Measurements from ENCODE around the gene USO1.

The USO1 gene

DNA sequence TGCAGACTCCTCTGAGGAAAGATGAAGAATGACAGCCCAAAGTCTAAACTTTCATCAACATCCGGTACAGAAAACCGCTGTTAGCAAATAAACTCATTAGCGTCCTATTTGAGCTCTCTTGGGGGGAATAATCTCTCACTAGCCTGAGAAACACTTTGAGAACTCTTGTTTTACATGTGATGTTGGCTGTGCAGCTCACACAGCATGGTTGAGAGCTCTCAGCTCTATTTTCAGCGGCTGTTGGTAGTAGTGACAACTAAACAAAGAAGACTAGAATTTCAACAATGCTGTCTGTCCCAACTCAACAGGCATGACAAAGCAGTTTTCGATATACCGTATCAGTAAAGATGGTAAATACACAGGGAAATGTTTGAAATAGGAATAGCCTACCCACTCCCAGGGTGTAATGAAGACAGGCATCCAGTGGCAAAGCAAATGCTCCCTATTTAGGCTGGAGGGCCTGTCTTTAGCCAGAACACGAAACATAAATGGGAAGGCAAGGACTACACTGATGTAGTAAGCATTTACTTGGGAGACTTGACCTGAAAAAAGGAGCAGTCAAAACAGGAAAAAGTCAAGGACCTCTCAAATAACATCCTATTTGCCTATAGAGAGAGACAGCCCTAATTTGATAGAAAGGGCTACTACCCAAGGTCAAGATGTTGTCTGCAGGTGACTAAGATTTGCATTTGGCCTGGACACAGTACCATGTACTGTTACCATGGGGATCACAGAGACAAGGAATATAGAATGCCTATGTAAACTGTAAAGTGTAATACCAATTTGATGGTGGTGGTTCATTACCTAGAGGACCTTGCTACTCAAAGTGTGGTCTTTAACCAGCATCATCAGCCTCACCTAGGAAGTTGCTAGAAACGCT, 117.5 kb downstream of the USO1 start:
- peak; percentile 45 for DNase-seq (ENCODE audit: low read depth, low spot score)

DNA sequence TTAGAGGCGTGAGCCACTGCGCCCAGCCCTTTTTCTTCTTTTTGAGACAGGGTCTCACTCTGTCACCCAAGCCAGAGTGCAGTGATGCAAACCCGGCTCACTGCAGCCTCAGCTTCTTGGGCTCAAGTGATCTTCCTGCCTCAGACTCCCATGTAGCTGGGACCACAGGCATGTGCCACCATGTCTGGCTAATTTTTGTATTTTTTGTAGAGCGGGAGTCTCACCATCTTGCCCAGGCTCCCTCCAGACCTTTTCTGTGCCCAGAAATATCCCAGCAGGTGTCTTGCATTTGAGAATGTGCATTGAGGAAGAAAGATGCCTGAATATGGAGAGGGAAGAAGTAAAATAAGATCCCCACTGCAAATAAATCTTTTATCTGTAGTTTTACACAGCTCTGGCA, 119.2 kb downstream of the USO1 start:
- DNase-seq (ENCODE audit: low read depth, low spot score) = peak; percentile 21

DNA sequence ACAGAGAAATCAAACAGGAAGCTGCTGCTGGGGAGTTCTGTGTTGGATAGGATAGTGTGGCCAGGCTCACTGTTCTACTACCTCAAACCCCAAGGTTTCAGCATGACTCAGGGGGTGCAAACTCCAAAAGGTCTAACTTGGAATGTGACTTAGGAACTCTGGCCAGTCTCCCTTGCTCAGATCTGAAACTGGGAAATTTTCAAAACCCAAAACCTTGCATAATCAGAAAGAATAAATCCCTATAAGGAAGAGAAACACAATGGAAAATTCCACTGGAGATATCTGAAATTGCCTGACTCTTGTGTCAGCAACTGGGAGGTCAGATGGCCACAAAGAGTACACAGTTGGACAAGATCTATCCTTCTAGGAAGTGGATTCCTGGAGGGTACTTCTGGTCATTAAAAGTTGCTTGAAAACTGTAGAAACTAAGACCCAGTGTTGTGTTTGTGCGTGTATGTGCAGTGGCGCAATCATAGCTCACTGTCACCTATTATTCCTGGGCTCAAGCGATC, 119.8 kb downstream of the USO1 start:
- DNase-seq (ENCODE audit: low read depth, low spot score) = peak; percentile 87

DNA sequence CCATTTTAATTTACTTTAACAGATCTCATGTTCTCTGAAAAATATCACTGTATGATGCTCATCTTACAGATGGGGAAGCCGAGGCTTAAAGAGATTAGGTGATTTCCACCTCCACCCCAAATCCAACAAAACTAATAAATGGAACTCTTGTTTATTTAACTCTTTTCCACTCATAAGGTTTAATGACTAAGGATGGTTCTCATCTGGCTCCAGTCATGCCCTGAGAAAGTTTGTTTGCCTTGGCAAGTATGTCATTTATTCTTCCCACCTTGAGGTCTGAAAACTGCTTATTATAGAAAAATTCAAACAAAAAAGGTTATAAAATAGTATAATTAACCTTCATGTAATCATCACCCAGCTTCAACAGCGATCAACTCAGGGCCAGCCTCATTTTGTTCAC, 121.6 kb downstream of the USO1 start:
- peak; percentile 37 for DNase-seq (ENCODE audit: low read depth, low spot score)

GRCh38 chr4:75848171-75848760, 123.9 kb downstream of the USO1 start:
- DNase-seq (ENCODE audit: low read depth, low spot score) = peak; percentile 92

DNA sequence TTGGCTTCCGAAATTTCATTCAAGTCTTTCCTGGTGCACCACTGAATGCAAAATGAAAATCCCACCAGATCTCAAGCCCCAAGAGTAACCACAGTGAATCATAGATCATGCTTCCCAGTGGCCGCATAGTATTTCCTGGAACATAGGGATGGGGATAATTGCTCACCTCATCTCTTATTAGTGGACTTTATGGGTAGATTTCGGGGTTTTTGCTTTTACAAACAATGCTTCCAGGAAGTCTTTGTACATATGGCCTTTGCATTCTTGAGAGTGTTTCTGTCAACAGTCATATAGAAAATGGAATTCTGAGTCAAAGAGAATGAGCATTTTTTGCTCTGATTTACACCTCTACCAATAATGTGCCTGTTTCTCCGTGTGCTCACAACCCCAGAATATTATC, 124.5 kb downstream of the USO1 start:
- peak; percentile 52 for DNase-seq (ENCODE audit: low read depth, low spot score)

GRCh38 chr4:75849461-75849860, 125.1 kb downstream of the USO1 start:
- peak; percentile 11 for DNase-seq (ENCODE audit: low read depth, low spot score)

DNA sequence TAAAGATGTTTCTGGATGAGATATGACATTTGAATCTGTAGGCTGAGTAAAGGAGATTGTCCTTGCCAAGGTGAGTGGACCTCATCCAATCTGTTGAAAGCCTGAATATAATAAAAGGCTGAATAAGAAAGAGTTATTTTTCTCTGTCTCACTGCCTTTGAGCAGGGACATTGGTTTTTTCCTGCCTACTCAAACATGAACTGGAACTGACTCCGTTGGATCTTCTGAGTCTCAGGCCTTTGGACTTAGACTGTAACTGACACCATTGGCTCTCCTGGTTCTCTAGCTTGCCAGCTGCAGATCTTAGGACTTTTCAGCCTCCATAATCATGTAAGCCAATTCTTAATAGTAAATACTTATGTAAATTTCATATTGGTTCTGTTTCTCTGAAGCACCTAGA, 134.3 kb downstream of the USO1 start:
- no peak for DNase-seq (ENCODE audit: low read depth, low spot score)

GRCh38 chr4:75860606-75861005, 136.2 kb downstream of the USO1 start:
- DNase-seq (ENCODE audit: low read depth, low spot score) = no peak
